MV-4-11 (cell line): ENCODE results near the gene S100A11.

Experiments
- DNase-seq: peaks from one replicate; lab custom pipeline; 2025; lab: John Stamatoyannopoulos, UW

The S100A11 gene

DNA sequence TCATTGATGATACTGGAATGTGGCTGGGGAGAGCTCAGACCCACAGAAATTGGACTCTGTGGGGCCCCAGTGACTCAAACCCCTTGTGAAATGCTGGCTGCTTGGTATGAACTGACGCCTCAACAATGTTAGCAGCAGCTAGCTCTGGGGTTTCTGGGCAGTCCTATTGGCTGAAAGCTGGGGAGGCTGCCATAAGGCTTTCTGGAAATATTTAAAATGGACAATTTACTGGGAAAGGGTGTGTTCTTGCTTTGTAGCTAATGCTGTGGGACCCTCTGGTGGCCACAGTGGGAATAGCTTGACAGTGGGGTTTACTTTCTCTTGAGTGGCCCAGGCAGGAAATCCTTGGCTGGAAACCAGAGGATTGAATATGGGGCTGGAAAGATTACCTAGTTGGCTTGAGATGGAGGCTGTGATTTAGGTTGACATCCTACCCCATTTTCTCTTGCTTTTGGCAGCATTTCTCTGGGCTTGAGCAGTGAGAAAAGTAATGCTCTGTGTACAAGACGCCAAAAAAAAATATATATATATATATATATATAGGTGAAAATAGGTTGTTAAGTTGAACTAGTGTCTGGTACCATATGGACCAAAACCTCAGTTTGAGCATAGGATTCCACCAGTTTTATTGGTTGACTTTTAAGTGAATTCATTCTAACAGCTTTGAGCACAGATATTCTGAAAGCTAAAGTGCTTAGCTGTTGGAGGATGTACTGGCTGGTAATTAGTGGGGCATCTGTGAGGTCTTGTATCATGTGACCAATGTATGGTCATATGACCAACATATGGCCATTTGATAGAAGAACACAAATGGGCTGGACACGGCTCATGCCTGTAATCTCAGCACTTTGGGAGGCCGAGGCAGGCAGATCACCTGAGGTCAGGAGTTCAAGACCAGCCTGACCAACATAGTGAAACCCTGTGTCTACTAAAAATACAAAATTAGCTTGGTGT is 34.9 kb downstream of the S100A11 start:
- DNase-seq: peak; percentile 84

DNA sequence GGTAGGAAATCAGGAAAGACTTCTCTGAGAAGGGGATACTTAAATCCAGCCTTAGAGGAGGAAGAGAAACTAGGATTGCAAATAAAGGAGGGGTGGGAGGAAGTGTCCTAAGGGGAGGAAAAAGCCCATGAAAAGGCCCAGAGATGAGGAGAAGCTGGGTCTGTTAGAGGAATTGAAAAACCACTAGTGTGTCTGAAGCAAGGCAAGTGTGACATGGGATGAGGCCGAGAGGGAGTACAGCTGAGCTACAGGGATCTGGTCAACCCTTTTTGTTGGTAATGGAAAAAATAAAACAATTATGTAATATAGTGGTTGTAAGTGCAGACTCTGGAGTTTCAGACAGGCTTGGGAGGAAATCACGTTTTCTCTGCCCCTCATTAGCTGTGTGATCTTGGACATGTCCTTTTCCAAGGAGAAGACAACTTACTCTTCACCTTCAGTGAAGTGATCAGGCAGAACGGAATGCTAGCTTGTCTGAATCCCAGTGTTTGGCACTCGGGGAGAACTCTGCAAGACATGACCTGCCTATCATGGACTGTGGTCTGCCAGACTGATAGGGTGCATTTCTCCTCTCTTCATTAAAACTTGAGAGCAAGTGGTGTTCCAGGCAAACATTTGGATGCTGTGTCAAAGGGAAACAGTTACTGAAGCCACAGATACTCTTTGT is 35.7 kb downstream of the S100A11 start:
- peak; percentile 96 for DNase-seq

- no peak for DNase-seq
Observed at GRCh38 chr1:151998611-151999362, 38.0 kb downstream of the S100A11 start.

GRCh38 chr1:151997284-151997570 is 39.6 kb downstream of the S100A11 start:
- DNase-seq: no peak

DNA sequence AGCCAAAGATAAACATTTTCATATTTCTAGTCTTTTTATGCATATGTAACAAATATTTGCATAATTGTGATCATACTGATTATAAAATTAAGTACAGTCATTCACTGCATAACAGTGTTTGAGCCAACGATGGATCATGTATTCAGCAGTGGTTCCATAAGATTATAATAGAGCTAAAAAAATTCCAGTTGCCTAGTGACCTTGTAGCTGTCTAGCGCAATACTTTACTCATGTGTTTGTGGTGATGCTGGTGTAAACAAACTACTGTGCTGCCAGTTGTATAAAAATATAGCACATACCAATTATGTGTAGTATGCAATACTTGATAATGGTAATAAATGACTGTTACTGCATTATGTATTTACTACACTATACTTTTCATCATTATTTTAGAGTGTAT is 41.0 kb downstream of the S100A11 start:
- no peak for DNase-seq

DNA sequence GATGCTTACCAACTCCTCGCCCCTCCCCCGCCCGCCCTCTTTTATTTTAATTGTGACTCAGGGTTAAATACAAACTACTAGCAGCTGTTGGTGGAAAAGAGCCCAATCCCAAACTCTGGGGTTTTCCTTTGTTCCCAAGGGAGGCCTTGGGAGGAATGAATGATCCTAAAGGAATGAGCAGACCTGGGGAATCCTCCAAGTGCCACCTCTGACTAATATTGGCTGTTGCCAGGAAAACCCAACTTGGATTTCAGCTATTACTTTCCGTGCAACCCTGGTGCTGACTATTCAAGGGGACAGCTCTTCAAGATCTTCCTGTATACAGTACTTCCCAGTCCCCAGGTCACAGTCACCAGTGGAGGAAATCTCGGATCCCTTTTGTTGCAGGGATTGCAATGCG is 41.8 kb downstream of the S100A11 start:
- DNase-seq: no peak

- peak; percentile 15 for DNase-seq
Observed at GRCh38 chr1:151993734-151994496, 42.9 kb downstream of the S100A11 start, which contains the start of gene S100A10. Gene S100A10 (minus strand): TSS chr1:151993859. CDS start chr1:151986230, 7,629 bp downstream.

- DNase-seq: peak; percentile 30
Observed at GRCh38 chr1:151993084-151993733, 43.6 kb downstream of the S100A11 start.

DNA sequence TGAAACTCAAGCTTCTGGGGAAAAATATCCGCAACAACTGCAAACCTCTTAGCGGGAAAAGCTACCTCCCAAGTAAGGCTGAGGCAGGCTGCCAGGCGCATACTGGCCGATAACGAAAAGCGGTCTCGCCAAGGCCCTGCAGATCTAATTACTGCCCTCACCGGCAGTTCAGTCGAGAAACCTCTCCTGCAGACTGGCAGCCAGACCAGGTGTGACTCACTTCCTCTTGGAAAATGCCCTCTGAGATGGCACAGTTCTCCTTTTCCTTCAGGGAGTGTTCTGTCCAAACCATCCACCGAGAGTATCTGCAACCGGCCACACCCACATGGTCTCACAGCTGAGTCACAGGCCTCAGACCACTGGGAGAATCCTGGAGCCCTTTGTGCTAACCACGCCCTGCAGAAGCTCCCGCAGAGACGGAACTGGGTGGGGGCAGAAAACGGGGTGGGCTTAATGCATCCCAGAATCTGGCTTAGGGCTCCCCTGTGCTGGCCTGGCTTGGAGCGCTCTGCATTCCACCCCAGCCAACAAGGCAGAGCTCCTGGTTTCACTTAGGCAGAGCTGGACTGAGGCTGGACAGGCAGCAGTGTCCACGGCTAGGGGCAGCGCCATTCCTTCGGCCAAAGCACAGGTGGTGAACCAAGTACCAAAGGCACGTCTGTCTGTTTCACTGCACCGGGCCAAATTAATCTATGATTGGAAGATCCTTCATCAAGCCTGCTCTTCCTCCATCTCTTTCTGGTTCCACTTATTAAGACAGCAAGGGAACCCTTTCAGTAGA is 44.3 kb downstream of the S100A11 start:
- peak; percentile 96 for DNase-seq

- no peak for DNase-seq
Observed at GRCh38 chr1:151991663-151992302, 45.0 kb downstream of the S100A11 start.

- DNase-seq: no peak
Observed at GRCh38 chr1:151990856-151991198, 46.0 kb downstream of the S100A11 start.

GRCh38 chr1:151990058-151990855 is 46.5 kb downstream of the S100A11 start:
- no peak for DNase-seq

DNA sequence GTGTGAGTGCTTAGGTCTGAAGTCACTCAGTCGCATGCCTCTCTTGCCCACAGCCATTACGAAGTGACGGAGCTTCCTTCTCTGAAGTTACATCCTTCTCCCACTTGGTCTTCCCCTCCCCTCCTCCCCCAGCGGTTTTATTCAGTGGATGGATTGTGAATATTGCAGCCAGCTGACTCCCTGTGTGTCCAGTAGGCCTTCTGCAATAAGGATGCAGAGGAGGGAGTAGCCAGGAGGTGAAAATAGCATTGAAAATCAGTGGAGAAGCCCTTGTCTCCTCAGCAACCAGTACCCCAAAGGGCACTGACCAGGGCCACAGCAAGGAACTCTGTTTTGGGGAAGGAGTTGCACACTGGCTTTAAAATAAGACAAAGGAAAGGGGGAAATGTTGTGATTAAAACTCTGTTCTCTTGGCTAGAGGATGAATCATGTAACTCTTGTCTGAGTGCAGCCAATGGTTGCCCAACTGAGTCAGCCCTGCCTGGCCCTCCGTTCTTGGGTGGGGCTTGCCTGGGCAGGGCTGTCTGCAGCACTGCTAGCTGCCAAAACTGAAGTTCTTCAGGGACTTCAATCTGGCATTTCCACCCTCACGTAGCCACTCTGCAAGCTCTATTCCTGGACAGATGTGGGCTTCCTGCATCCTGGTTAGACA is 47.5 kb downstream of the S100A11 start:
- DNase-seq: peak; percentile 81

DNA sequence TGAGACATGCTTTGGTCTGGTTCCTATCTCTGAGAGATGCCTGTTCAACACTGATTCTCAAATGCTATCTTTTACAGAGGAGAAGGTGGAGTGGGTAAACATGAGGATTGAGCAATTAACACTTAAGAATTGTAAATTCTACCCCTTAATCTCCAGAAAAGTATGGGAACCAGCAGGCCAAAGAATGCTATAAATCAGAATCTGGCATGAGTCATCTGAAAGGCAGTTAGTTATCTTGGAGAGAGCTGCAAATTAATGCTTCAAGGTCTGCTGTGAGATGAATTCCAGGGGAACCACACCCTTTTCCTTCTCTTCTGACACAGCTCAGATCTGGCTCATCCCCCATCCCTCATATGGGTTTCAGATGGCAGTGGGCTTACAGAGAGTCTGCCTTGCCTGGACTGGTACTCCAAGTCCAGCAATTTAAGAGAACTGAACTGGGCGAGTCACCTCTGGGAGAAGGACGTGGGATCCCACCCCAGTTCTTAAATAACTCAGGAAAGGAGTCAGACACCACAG is 48.3 kb downstream of the S100A11 start:
- DNase-seq: peak; percentile 57

DNA sequence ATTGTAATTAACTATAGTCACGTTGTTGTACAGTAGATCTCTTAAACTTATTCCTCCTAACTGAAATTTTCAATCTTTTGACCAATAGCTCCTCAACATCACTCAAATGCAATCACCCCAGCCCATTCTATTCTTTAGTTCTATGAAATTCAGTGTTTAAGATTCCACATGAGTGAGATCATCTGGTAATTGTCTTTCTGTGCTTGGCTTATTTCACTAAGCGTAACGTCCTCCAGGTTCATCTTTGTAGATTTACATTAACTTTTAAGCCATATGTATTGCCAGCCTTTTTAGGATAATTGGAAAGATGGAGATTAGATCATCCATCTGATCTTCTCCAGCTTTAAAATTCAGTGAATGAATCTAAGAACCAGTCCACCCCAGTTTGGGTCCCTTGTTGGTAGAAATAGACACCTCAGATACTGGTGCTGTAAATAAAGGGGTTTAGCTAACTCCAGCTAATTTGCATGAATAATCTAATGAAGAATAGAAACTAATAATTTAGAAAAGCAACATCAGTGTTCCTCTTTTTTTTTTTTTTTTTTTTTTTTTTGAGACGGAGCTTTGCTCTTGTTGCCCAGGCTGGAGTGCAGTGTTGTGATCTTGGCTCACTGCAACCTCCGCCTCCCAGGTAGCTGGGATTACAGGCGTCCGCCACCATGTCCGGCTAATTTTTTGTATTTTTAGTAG is 50.2 kb downstream of the S100A11 start:
- DNase-seq: no peak

DNA sequence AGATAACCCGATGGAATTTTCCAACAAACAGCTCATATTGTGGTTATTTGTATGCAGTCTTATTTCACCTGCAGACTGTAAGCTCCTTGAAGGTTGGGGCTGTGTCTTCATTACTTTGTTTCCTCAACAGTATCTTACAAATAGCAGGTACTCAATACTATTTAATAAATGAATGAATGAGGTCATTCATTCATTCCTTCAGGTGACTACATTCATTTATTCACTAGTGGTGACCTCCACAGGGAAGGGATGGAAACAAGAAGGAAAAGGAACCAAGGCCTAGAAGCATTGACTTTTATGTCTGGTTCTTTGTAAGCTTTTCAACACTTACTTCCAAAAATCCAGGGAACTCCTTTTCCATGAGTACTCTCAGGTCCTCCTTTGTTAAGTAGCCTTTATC is 51.0 kb downstream of the S100A11 start:
- DNase-seq: no peak

DNA sequence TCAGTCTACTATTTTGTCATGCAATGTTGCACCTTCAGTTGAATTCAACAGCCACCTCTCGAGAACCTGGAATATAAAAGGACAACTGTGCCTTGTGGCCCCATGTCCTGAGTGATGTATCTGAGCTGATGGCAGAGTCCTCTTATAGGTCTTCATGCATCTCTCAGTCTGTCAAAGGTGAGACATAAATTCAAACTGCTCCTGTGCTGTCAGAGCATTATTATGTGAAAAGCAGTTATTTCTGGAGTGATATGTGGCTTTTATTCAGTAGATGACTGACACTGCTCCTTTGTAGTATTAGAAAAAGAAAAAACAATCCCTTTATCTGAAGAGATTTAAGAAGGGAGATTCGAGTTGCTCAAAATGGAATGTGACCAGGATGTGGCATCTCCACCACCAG is 51.5 kb downstream of the S100A11 start:
- DNase-seq: no peak
